HEK293 (cell line): ENCODE data around the gene MYLK4.

Experiments used
- KLF17 ChIP-seq: fragments of 450-650 bp; formaldehyde crosslinking; IDR thresholded peaks from 2 replicates; pipeline ENCODE4 v1.5.1; 2016; ENCODE audit warnings: missing biosample characterization, missing genetic modification characterization
- KLF7 ChIP-seq: fragments of 450-650 bp; formaldehyde crosslinking; IDR thresholded peaks from 2 replicates; pipeline ENCODE4 v1.5.1; 2016; ENCODE audit warnings: missing biosample characterization, missing genetic modification characterization, borderline replicate concordance
- PRDM1 ChIP-seq: fragments of 450-650 bp; formaldehyde crosslinking; IDR thresholded peaks from 2 replicates; pipeline ENCODE4; 2016; ENCODE audit warnings: missing biosample characterization, missing genetic modification characterization
- PRDM2 ChIP-seq: fragments of 450-650 bp; formaldehyde crosslinking; IDR thresholded peaks from 2 replicates; pipeline ENCODE4 v1.5.1; 2016; ENCODE audit warnings: missing biosample characterization, missing genetic modification characterization, borderline replicate concordance
- PRDM6 ChIP-seq: fragments of 450-650 bp; formaldehyde crosslinking; IDR thresholded peaks from 2 replicates; pipeline ENCODE4 v1.5.1; 2017; ENCODE audit warnings: missing biosample characterization, missing genetic modification characterization
- SCRT2 ChIP-seq: fragments of 450-650 bp; formaldehyde crosslinking; IDR thresholded peaks from 2 replicates; pipeline ENCODE4 v1.5.1; 2016; ENCODE audit warnings: missing biosample characterization, missing genetic modification characterization
- TRIM28 ChIP-seq: IDR thresholded peaks from 2 replicates; pipeline ENCODE4 v1.6.1; 2011; ENCODE audit warnings: low read length, control low read depth, borderline replicate concordance
- WT1 ChIP-seq: fragments of 450-650 bp; formaldehyde crosslinking; IDR thresholded peaks from 2 replicates; pipeline ENCODE4 v1.5.1; 2016; ENCODE audit warnings: missing biosample characterization, missing genetic modification characterization
- ZBTB44 ChIP-seq: fragments of 450-650 bp; IDR thresholded peaks from 2 replicates; pipeline ENCODE4 v1.5.1; 2018; ENCODE audit warnings: missing biosample characterization, mild to moderate bottlenecking, missing genetic modification characterization
- ZBTB48 ChIP-seq: fragments of 450-650 bp; formaldehyde crosslinking; IDR thresholded peaks from 2 replicates; pipeline ENCODE4 v1.5.1; 2016; ENCODE audit warnings: missing biosample characterization, missing genetic modification characterization
- ZIC2 ChIP-seq: fragments of 450-650 bp; formaldehyde crosslinking; IDR thresholded peaks from 2 replicates; pipeline ENCODE4 v1.5.1; 2016; ENCODE audit warnings: missing biosample characterization, missing genetic modification characterization
- ZNF10 ChIP-seq: fragments of 450-650 bp; formaldehyde crosslinking; IDR thresholded peaks from 2 replicates; pipeline ENCODE4 v1.5.1; 2017; ENCODE audit warnings: missing biosample characterization, missing genetic modification characterization
- ZNF169 ChIP-seq: fragments of 450-650 bp; formaldehyde crosslinking; IDR thresholded peaks from 2 replicates; pipeline ENCODE4 v1.5.1; 2016; ENCODE audit warnings: missing biosample characterization, missing genetic modification characterization
- ZNF19 ChIP-seq: fragments of 450-650 bp; formaldehyde crosslinking; IDR thresholded peaks from 2 replicates; pipeline ENCODE4; 2016; ENCODE audit warnings: missing biosample characterization, missing genetic modification characterization, low read depth
- ZNF211 ChIP-seq: fragments of 450-650 bp; formaldehyde crosslinking; IDR thresholded peaks from 2 replicates; pipeline ENCODE4 v1.5.1; 2016; ENCODE audit warnings: low read depth, missing biosample characterization, missing genetic modification characterization
- ZNF221 ChIP-seq: fragments of 450-650 bp; formaldehyde crosslinking; IDR thresholded peaks from 2 replicates; pipeline ENCODE4 v1.5.1; 2017; ENCODE audit warnings: missing biosample characterization, missing genetic modification characterization, borderline replicate concordance
- ZNF24 ChIP-seq: fragments of 450-650 bp; formaldehyde crosslinking; IDR thresholded peaks from 2 replicates; pipeline ENCODE4 v1.5.1; 2016; ENCODE audit warnings: missing biosample characterization, missing genetic modification characterization
- ZNF324 ChIP-seq: fragments of 450-650 bp; formaldehyde crosslinking; IDR thresholded peaks from 2 replicates; pipeline ENCODE4 v1.5.1; 2016; ENCODE audit warnings: missing biosample characterization, missing genetic modification characterization
- ZNF341 ChIP-seq: fragments of 450-650 bp; formaldehyde crosslinking; IDR thresholded peaks from 2 replicates; pipeline ENCODE4; 2016; ENCODE audit warnings: low read depth, missing biosample characterization, missing genetic modification characterization
- ZNF37A ChIP-seq: fragments of 450-650 bp; IDR thresholded peaks from 2 replicates; pipeline ENCODE4 v1.5.1; 2018; ENCODE audit warnings: missing biosample characterization, missing genetic modification characterization
- ZNF394 ChIP-seq: fragments of 450-650 bp; formaldehyde crosslinking; IDR thresholded peaks from 2 replicates; pipeline ENCODE4 v1.5.1; 2016; ENCODE audit warnings: missing biosample characterization, missing genetic modification characterization, mild to moderate bottlenecking, moderate library complexity, borderline replicate concordance
- ZNF521 ChIP-seq: fragments of 450-650 bp; formaldehyde crosslinking; IDR thresholded peaks from 2 replicates; pipeline ENCODE4 v1.5.1; 2017; ENCODE audit warnings: missing biosample characterization, mild to moderate bottlenecking, missing genetic modification characterization
- ZNF600 ChIP-seq: fragments of 450-650 bp; formaldehyde crosslinking; IDR thresholded peaks from 2 replicates; pipeline ENCODE4 v1.5.1; 2016; ENCODE audit warnings: missing biosample characterization, missing genetic modification characterization
- ZNF654 ChIP-seq: fragments of 450-650 bp; formaldehyde crosslinking; IDR thresholded peaks from 2 replicates; pipeline ENCODE4 v1.5.1; 2016; ENCODE audit warnings: low read depth, missing biosample characterization, missing genetic modification characterization
- ZNF670 ChIP-seq: fragments of 450-650 bp; formaldehyde crosslinking; IDR thresholded peaks from 2 replicates; pipeline ENCODE4 v1.5.1; 2016; ENCODE audit warnings: missing biosample characterization, missing genetic modification characterization, low read depth
- TF ChIP-seq, protein P1 (sequence below): IDR thresholded peaks from 2 replicates; pipeline ENCODE4 v1.6.1; 2011; ENCODE audit warnings: mild to moderate bottlenecking, low read depth, low read length, borderline replicate concordance
- TF ChIP-seq, protein P2 (sequence below): fragments of 450-650 bp; formaldehyde crosslinking; IDR thresholded peaks from 2 replicates; pipeline ENCODE4 v1.5.1; 2016; ENCODE audit warnings: missing biosample characterization, missing genetic modification characterization

The MYLK4 gene

DNA sequence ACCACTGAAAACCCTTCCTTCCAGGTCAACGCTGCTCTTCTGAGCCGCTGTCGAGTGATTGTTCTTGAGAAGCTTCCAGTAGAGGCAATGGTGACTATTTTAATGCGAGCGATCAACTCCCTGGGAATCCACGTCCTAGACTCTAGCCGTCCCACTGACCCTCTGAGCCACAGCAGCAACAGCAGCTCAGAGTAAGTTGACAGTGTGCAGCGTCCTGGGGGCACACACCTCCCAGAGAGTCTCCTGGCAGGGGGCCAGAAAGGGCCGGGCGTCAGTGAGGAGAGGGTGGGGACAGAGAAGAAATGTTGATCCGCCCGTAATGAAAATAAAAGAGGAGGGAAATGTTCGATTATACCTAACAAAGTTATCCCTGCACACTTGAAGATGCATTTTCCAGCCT is 19.4 kb upstream of the MYLK4 start (continued):
- TF ChIP-seq ZBTB44 (tag by site-specific recombination): peak; percentile 89
- TF ChIP-seq, protein P1, sequence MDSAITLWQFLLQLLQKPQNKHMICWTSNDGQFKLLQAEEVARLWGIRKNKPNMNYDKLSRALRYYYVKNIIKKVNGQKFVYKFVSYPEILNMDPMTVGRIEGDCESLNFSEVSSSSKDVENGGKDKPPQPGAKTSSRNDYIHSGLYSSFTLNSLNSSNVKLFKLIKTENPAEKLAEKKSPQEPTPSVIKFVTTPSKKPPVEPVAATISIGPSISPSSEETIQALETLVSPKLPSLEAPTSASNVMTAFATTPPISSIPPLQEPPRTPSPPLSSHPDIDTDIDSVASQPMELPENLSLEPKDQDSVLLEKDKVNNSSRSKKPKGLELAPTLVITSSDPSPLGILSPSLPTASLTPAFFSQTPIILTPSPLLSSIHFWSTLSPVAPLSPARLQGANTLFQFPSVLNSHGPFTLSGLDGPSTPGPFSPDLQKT: no peak
- TF ChIP-seq ZNF24: no peak
- TF ChIP-seq WT1 (tag by site-specific recombination): peak; percentile 44; the same call in 1 of the 2 replicates
- no peak for TF ChIP-seq KLF7 (tag by site-specific recombination)
- peak; percentile 41; the same call in 1 of the 2 replicates for TF ChIP-seq ZNF37A (tag by site-specific recombination)
- peak; percentile 48; the same call in 1 of the 2 replicates for TF ChIP-seq ZNF10 (tag by site-specific recombination)
- TF ChIP-seq TRIM28: peak; percentile 56; the same call in 1 of the 2 replicates
- no peak for TF ChIP-seq ZNF521 (tag by site-specific recombination)
- peak; percentile 76; the same call in 1 of the 2 replicates for TF ChIP-seq KLF17 (tag by site-specific recombination)
- no peak for TF ChIP-seq ZNF211 (tag by site-specific recombination)
- TF ChIP-seq ZNF654: no peak
- TF ChIP-seq, protein P2, sequence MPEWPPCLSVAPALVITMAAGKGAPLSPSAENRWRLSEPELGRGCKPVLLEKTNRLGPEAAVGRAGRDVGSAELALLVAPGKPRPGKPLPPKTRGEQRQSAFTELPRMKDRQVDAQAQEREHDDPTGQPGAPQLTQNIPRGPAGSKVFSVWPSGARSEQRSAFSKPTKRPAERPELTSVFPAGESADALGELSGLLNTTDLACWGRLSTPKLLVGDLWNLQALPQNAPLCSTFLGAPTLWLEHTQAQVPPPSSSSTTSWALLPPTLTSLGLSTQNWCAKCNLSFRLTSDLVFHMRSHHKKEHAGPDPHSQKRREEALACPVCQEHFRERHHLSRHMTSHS (tag by site-specific recombination): no peak
- TF ChIP-seq ZNF324: 0 out of 2 replicates have a peak, but pooled peaks have one; percentile 59
- TF ChIP-seq ZIC2 (tag by site-specific recombination): peak; percentile 90
- TF ChIP-seq ZNF19 (tag by site-specific recombination): no peak
- TF ChIP-seq PRDM2 (tag by site-specific recombination): no peak
- no peak for TF ChIP-seq ZNF670
- no peak for TF ChIP-seq PRDM1 (tag by site-specific recombination)
- TF ChIP-seq ZNF221 (tag by site-specific recombination): no peak
- TF ChIP-seq SCRT2 (tag by site-specific recombination): peak; percentile 44; the same call in 1 of the 2 replicates
- no peak for TF ChIP-seq ZNF169 (tag by site-specific recombination)
- no peak for TF ChIP-seq ZBTB48
- TF ChIP-seq PRDM6 (tag by site-specific recombination): no peak
- TF ChIP-seq ZNF600 (tag by site-specific recombination): peak; percentile 67
- peak; percentile 55 for TF ChIP-seq ZNF341 (tag by site-specific recombination)
- TF ChIP-seq ZNF394 (tag by site-specific recombination): no peak
